ES-I3 (cell line): ENCODE data around the gene GBF1.

Experiments
- H3K36me3 ChIP-seq: 2 replicates; pipeline ENCODE4 v1.6.1; 2013; ENCODE audit warnings: mild to moderate bottlenecking, low read length, control low read depth, moderate library complexity; ENCODE audit not compliant: insufficient read depth
- H3K4me1 ChIP-seq: 2 replicates; pipeline ENCODE4 v1.6.1; 2013; ENCODE audit warnings: mild to moderate bottlenecking, control low read depth, low read length; ENCODE audit not compliant: insufficient read depth
- H3K9ac ChIP-seq: 2 replicates; pipeline ENCODE4 v1.6.1; 2013; ENCODE audit warnings: low read depth, mild to moderate bottlenecking, low read length, moderate library complexity
- H3K9me3 ChIP-seq: 2 replicates; pipeline ENCODE4 v1.6.1; 2013; ENCODE audit warnings: mild to moderate bottlenecking, low read length, moderate library complexity; ENCODE audit not compliant: control insufficient read depth, insufficient read depth

GBF1 gene

GRCh38 chr10:102310361-102311024, 65.2 kb downstream of the GBF1 start:
- Histone ChIP-seq H3K4me1 (peaks cover 13% of the 10 kb centered on the region), H3K9me3 (no peaks in the 10 kb centered on the region), H3K9ac (no peak overlapping the region), H3K36me3 (no peaks in the 10 kb centered on the region)

GRCh38 chr10:102311025-102311420, 65.7 kb downstream of the GBF1 start:
- Histone ChIP-seq H3K36me3 (no peaks in the 10 kb centered on the region), H3K9me3 (no peaks in the 10 kb centered on the region), H3K9ac (no peak overlapping the region), H3K4me1 (peaks cover 13% of the 10 kb centered on the region)

GRCh38 chr10:102312683-102313082, 67.4 kb downstream of the GBF1 start:
- peaks cover 13% of the 10 kb centered on the region for H3K4me1 ChIP-seq
- no peaks in the 10 kb centered on the region for H3K36me3 ChIP-seq
- no peaks in the 10 kb centered on the region for H3K9me3 ChIP-seq
- no peak overlapping the region for H3K9ac ChIP-seq

- no peak overlapping the region for H3K9ac ChIP-seq
- H3K9me3 ChIP-seq, result no peaks in the 10 kb centered on the region
- peaks cover 13% of the 10 kb centered on the region for H3K4me1 ChIP-seq
- no peaks in the 10 kb centered on the region for H3K36me3 ChIP-seq
These were observed 68.0 kb downstream of the GBF1 start for GRCh38 chr10:102313221-102313896.

- no peaks in the 10 kb centered on the region for H3K9me3 ChIP-seq
- no peaks in the 10 kb centered on the region for H3K36me3 ChIP-seq
- H3K9ac ChIP-seq, result no peak overlapping the region
- H3K4me1 ChIP-seq, result peaks cover 13% of the 10 kb centered on the region
These were observed 69.5 kb downstream of the GBF1 start for GRCh38 chr10:102314801-102315200.

GRCh38 chr10:102316421-102316820, 71.1 kb downstream of the GBF1 start:
- Histone ChIP-seq H3K4me1 (no peaks in the 10 kb centered on the region), H3K9me3 (no peaks in the 10 kb centered on the region), H3K36me3 (no peaks in the 10 kb centered on the region), H3K9ac (no peak overlapping the region)

- H3K4me1 ChIP-seq, result no peaks in the 10 kb centered on the region
- H3K9ac ChIP-seq, result no peak overlapping the region
- H3K9me3 ChIP-seq, result no peaks in the 10 kb centered on the region
- no peaks in the 10 kb centered on the region for H3K36me3 ChIP-seq
These were observed 77.6 kb downstream of the GBF1 start for GRCh38 chr10:102322914-102323313.

GRCh38 chr10:102324061-102324460, 78.7 kb downstream of the GBF1 start:
- Histone ChIP-seq H3K9me3 (no peaks in the 10 kb centered on the region), H3K9ac (no peak overlapping the region), H3K36me3 (no peaks in the 10 kb centered on the region), H3K4me1 (no peaks in the 10 kb centered on the region)

- Histone ChIP-seq H3K36me3 (no peaks in the 10 kb centered on the region), H3K9me3 (no peaks in the 10 kb centered on the region), H3K9ac (no peak overlapping the region), H3K4me1 (no peaks in the 10 kb centered on the region)
These were observed 80.7 kb downstream of the GBF1 start for GRCh38 chr10:102326031-102326430.

GRCh38 chr10:102327002-102327401, 81.7 kb downstream of the GBF1 start:
- no peak overlapping the region for H3K9ac ChIP-seq
- no peaks in the 10 kb centered on the region for H3K4me1 ChIP-seq
- H3K9me3 ChIP-seq, result no peaks in the 10 kb centered on the region
- no peaks in the 10 kb centered on the region for H3K36me3 ChIP-seq

- Histone ChIP-seq H3K9ac (no peak overlapping the region), H3K4me1 (no peaks in the 10 kb centered on the region), H3K36me3 (no peaks in the 10 kb centered on the region), H3K9me3 (no peaks in the 10 kb centered on the region)
These were observed 82.3 kb downstream of the GBF1 start for GRCh38 chr10:102327641-102328040.

GRCh38 chr10:102332772-102333171, 87.4 kb downstream of the GBF1 start:
- Histone ChIP-seq H3K4me1 (no peaks in the 10 kb centered on the region), H3K9ac (no peak overlapping the region), H3K9me3 (no peaks in the 10 kb centered on the region), H3K36me3 (no peaks in the 10 kb centered on the region)

GRCh38 chr10:102334101-102334500, 88.8 kb downstream of the GBF1 start:
- no peaks in the 10 kb centered on the region for H3K9me3 ChIP-seq
- no peak overlapping the region for H3K9ac ChIP-seq
- no peaks in the 10 kb centered on the region for H3K36me3 ChIP-seq
- no peaks in the 10 kb centered on the region for H3K4me1 ChIP-seq

- Histone ChIP-seq H3K4me1 (no peaks in the 10 kb centered on the region), H3K9ac (no peak overlapping the region), H3K9me3 (no peaks in the 10 kb centered on the region), H3K36me3 (no peaks in the 10 kb centered on the region)
These were observed 89.9 kb downstream of the GBF1 start for GRCh38 chr10:102335184-102335583.

- Histone ChIP-seq H3K4me1 (peaks cover 8% of the 10 kb centered on the region), H3K9ac (no peak overlapping the region), H3K9me3 (no peaks in the 10 kb centered on the region; the same call in 1 of the 2 replicates), H3K36me3 (no peaks in the 10 kb centered on the region)
These were observed 95.8 kb downstream of the GBF1 start for GRCh38 chr10:102341038-102341688.
